Measurements from ENCODE around the gene MMAB. TPM values are rescaled to one million over a fixed set of nuclear protein-coding genes. Genes with fewer than 3 reads are reported as not detected.

Gene MMAB
- total and polyA plus RNA-seq, 2 of the 13 experiments (the other 11 are each of a cell fraction or from before 2014, with no cell fraction given) = 26.1 to 77.3 TPM

- TF ChIP-seq, protein P1, sequence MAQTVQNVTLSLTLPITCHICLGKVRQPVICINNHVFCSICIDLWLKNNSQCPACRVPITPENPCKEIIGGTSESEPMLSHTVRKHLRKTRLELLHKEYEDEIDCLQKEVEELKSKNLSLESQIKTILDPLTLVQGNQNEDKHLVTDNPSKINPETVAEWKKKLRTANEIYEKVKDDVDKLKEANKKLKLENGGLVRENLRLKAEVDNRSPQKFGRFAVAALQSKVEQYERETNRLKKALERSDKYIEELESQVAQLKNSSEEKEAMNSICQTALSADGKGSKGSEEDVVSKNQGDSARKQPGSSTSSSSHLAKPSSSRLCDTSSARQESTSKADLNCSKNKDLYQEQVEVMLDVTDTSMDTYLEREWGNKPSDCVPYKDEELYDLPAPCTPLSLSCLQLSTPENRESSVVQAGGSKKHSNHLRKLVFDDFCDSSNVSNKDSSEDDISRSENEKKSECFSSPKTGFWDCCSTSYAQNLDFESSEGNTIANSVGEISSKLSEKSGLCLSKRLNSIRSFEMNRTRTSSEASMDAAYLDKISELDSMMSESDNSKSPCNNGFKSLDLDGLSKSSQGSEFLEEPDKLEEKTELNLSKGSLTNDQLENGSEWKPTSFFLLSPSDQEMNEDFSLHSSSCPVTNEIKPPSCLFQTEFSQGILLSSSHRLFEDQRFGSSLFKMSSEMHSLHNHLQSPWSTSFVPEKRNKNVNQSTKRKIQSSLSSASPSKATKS (CRISPR knock-in tag; IDR thresholded peaks at IDR 0.05) = 0 out of 2 replicates have a peak, but pooled peaks have one; percentile 23
- no peak for TF ChIP-seq ZNF850 (CRISPR knock-in tag; conservative IDR thresholded peaks at IDR 0.05)
- no peak for TF ChIP-seq NFIC (IDR thresholded peaks at IDR 0.05; ENCODE audit: low read length)
- no peak for TF ChIP-seq TAF15 (IDR thresholded peaks at IDR 0.05; ENCODE audit: low read depth, low read length, poor library complexity, severe bottlenecking)
- TF ChIP-seq CREB1 (IDR thresholded peaks at IDR 0.05) = peak; percentile 99
- peak; percentile 98 for TF ChIP-seq CREB1 (CRISPR knock-in tag; IDR thresholded peaks at IDR 0.05)
- TF ChIP-seq GFI1 (CRISPR knock-in tag; IDR thresholded peaks at IDR 0.05; ENCODE audit: borderline replicate concordance) = no peak; the same call in 1 of the 2 replicates
- TF ChIP-seq ZNF263 (CRISPR knock-in tag; IDR thresholded peaks at IDR 0.05) = peak; percentile 25; the same call in 1 of the 2 replicates
- TF ChIP-seq ZUFSP (CRISPR knock-in tag; IDR thresholded peaks at IDR 0.05; ENCODE audit: borderline replicate concordance) = no peak
- TF ChIP-seq NFYC (CRISPR knock-in tag; IDR thresholded peaks at IDR 0.05) = peak; percentile 95
- TF ChIP-seq, protein P2, sequence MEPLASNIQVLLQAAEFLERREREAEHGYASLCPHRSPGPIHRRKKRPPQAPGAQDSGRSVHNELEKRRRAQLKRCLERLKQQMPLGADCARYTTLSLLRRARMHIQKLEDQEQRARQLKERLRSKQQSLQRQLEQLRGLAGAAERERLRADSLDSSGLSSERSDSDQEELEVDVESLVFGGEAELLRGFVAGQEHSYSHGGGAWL (CRISPR knock-in tag; IDR thresholded peaks at IDR 0.05) = peak; percentile 78
- no peak for TF ChIP-seq SIX1 (CRISPR knock-in tag; IDR thresholded peaks at IDR 0.05; ENCODE audit: borderline replicate concordance)
- 0 out of 2 replicates have a peak, but pooled peaks have one; percentile 24 for TF ChIP-seq ZNF292 (CRISPR knock-in tag; IDR thresholded peaks at IDR 0.05; ENCODE audit: borderline replicate concordance, low read depth)
- TF ChIP-seq, protein P3, sequence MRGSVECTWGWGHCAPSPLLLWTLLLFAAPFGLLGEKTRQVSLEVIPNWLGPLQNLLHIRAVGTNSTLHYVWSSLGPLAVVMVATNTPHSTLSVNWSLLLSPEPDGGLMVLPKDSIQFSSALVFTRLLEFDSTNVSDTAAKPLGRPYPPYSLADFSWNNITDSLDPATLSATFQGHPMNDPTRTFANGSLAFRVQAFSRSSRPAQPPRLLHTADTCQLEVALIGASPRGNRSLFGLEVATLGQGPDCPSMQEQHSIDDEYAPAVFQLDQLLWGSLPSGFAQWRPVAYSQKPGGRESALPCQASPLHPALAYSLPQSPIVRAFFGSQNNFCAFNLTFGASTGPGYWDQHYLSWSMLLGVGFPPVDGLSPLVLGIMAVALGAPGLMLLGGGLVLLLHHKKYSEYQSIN (CRISPR knock-in tag; IDR thresholded peaks at IDR 0.05; ENCODE audit: borderline replicate concordance) = no peak
- 0 out of 2 replicates have a peak, but pooled peaks have one; percentile 30 for TF ChIP-seq FOXK2 (IDR thresholded peaks at IDR 0.05)
- TF ChIP-seq ZNF530 (CRISPR knock-in tag; IDR thresholded peaks at IDR 0.05; ENCODE audit: low read depth) = no peak
- peak; percentile 66; the same call in 1 of the 2 replicates for TF ChIP-seq CBX5 (CRISPR knock-in tag; IDR thresholded peaks at IDR 0.05; ENCODE audit: borderline replicate concordance)
- TF ChIP-seq ZNF75D (CRISPR knock-in tag; IDR thresholded peaks at IDR 0.05; ENCODE audit: borderline replicate concordance) = no peak
- TF ChIP-seq ZNF275 (CRISPR knock-in tag; IDR thresholded peaks at IDR 0.05; ENCODE audit: borderline replicate concordance) = peak; percentile 95
- TF ChIP-seq ZFP62 (CRISPR knock-in tag; IDR thresholded peaks at IDR 0.05) = no peak
- TF ChIP-seq, protein P4, sequence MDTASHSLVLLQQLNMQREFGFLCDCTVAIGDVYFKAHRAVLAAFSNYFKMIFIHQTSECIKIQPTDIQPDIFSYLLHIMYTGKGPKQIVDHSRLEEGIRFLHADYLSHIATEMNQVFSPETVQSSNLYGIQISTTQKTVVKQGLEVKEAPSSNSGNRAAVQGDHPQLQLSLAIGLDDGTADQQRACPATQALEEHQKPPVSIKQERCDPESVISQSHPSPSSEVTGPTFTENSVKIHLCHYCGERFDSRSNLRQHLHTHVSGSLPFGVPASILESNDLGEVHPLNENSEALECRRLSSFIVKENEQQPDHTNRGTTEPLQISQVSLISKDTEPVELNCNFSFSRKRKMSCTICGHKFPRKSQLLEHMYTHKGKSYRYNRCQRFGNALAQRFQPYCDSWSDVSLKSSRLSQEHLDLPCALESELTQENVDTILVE (CRISPR knock-in tag; IDR thresholded peaks at IDR 0.05) = peak; percentile 77; the same call in 1 of the 2 replicates
Observed at GRCh38 chr12:109573029-109573913, at the start of gene MMAB, which contains the start of gene MVK (continued).

All from HepG2 (cell line).